Measurements from ENCODE around the gene RTP5.

The RTP5 gene

DNA sequence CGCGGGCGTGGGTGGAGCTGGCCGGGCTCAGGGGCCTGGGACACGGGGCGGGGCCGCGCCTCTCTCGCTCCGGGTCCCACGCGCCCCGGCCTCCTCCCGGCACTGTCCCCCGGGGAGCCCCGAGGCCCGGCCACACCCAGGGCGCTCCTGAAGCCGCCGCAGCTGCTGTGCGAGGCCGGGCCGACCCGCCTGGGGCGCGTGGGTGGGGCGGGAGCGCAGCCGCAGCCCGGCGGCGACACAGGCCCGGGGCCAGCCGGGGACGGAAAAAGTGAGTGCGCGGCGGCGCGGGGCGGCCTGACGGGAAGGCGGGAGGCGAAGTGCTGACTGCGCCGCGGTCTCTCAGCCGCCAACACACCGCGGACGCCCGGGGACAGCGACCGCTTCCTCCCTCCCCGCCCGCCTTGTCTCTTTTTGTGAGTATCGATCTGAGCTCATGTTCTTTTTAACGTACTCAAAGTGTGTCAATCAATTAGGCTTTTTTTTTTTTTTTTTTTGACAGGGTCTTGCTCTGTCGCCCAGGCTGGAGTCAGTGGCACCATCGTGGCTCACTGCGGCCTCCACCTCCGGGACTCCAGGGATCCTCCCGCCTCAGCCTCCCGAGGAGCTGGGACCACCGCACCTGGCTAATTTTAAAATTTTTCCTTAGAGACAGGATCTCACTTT lies 25.3 kb upstream of the RTP5 start:
- peak in 3 of 4 experiments; percentile 34 to 49 (median 48) for DNase-seq

DNA sequence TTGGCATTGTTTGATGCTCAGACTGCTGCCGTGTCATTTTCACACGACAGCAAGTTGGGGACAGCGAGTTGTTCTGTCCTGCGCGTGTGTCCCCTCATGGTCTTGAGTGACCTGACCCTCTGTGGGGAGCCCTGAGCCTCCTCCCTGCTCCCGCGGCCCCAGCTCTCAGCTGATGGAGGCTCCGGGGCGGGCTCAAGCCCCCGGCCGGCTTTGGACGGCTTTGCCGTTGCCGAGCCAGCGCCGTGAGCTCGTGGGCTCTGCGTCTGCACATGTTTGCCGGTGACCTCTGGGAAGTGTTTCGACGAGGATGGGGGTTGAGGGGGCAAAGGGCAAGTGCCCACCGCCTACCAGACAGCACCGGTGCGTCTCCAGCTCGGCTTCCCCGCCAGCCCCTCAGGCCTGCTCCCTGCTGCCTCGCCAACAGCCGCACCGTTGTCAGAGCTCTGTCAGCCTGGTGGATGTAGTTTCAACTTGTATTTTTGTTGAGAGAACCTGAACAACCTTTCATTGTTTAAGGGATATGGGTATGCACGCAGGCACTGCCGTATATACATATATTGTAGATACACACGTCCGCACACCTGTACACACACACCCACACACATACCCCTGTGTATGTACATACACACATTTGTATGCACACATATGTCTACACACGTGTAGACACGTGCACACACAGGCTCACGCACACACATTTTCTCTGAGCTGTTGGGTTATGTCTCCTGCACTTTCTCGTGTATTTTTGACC lies 24.5 kb upstream of the RTP5 start:
- no peak for DNase-seq

DNA sequence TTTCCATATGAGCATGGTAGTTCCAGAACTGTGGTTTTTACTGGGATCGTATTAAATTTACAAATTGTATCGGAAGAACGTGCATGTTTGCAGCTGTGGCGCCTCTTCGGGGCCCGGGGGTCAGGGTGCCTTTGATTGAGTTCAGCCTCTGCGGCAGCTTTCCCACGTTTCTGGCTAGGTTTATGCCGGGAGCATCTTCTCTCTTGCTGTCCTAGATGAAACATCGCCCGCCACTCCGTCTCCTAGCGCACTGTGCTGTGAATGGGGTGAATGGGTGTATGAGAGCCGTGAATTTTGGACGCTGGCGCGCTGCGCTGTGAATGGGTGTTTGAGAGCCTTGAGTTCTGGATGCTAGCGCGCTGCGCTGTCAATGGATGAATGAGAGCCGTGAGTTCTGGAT lies 23.1 kb upstream of the RTP5 start:
- DNase-seq: no peak

DNA sequence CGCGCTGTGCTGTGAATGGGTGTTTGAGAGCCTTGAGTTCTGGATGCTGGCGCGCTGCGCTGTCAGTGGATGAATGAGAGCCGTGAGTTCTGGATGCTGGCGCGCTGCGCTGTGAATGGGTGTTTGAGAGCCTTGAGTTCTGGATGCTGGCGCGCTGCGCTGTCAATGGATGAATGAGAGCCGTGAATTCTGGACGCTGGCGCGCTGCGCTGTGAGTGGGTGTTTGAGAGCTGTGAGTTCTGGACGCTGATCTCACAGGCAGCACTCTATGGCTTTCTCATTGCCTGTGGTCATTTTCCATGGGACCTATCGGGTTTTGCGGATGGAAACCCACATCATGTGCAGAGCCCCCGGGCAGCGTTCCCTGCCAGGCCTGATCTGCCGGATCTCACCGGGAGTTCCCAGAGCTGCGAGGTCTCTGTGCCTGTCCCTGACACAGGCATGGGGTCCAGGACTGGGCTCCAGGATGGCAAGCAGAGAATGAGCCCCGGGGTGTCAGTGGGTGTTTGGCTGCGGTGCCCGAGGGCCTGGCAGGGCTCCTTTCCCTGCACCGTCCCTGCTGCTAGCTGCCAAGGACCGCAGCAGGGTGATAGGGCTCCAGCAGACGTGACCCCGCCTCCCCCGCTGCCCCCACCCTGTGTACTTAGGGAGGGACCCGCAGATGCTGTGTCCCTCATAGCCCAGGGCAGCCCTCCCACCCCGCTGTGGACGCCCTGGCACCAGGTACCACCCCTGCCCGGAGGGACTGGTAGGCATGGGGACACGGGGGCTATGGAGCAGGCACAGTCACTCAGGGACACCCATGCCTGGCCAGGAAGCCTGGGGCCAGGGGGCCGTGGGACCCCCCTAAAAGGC lies 20.5 kb upstream of the RTP5 start:
- no peak for DNase-seq

DNA sequence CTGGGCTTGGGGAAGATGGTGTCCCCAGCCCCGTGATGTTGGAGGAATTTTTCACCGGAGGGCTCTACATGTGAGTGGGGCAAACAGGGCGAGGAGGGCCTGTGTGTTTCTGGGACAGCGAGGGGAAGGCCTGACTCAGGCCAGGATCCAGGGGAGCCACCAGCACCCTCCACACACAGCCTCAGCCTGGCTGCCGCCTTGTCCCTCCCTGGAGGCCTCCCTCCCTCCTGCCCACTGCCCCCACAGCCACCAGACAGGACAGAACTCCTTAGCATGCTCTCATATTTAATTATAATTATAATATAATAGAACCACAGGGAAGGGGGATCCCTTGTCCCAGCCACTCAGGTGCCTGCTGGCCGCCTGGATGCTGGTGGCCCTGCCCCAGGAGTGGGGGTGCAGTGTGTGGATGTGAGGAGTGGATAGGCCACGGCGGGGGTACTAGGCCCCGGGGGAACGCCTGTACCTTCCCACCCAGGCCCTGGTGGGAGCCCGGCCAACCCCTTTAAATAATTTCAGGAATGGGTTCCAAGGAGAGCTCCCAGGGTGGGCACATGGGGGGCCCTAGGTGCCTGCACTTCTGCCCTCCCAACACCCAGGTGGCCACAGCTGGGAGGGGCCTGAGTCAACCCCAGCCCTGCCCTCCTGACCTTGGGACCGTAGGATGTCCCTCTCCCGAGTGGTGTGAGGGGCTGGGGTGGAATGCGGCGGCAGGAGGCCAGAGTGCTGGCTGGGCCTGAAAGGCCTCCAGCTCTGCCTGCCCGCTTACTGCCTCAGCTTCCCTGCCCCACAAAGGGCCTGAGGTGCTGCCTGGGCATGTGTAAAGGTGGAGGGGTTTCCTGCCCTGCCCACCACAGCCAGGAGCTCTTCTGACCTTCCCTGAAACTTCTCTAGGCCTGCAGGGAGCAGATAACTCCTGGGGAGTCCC lies 19.6 kb upstream of the RTP5 start:
- DNase-seq: no peak

DNA sequence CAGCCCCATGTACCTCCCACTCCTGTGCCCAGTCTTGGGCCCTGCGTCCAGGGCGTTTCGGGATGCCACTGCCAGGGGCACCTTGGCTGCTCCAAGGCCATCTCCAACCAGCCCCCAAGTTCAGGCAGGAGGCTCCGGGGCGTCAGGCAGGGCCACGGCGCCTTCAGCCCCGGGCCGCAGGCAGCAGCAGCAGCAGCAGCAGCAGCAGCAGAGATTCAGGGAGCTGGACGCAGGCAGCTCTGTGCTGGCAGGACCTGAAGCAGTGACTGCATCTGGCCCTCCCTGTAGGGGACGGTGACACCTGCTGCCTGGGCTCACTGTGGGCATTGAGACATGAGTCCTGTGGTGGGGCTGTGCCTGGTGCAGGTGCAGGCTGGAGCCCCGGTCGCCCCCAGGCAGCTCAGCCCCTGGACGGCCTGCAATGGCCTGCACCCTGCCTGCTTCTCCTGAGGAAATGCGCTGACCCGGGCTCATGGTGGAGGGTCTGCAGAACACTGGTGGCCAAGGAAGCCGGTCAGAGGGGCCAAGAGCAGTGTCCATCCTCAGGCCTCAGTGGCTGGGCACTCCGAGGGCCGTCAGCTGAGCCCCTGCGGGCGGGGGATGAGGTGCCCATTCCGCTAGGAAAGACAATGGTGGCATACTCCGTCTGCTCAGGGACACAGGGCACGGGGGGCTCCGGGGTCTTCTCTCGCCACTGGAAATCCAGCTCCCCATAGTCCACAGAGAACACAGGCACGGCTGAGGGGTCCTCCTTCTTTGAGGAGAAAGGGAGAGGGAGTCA lies 18.8 kb upstream of the RTP5 start:
- DNase-seq: no peak

DNA sequence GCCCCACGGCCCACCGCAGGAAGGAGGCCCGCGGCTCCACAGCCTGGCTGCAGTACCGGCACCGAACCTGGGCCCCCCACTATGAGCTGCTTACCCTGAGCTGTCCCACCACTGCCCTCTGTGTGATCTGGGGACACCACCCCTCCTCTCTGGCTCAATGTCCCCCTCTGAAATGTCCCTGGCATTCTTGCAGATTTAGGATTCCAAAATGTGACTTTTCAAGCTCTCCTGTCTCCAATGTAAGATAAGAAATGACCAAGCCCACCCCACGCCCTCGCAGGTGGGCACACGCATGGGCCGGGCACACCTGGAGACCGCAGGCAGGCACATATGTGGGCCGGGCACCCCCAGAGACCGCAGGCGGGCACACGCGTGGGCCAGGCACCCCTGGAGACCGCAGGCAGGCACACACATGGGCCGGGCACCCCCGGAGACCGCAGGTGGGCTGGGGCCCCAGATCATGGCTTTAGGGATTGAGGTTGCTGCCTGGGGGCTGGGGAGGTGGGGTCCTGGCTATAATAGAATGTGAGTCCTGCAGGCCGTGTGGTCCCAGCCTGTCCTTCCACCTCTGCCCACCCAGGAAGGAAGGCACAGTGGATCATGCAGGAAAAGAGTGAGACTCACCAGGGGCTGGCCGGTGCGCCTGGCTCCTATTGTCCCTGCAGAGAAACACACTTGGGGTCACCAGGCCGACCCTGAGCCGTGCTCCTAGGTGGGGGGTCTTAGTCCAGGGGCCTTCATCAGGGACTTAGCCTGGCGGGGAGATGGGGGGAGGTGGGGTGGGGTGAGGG lies 18.0 kb upstream of the RTP5 start:
- DNase-seq: no peak

DNA sequence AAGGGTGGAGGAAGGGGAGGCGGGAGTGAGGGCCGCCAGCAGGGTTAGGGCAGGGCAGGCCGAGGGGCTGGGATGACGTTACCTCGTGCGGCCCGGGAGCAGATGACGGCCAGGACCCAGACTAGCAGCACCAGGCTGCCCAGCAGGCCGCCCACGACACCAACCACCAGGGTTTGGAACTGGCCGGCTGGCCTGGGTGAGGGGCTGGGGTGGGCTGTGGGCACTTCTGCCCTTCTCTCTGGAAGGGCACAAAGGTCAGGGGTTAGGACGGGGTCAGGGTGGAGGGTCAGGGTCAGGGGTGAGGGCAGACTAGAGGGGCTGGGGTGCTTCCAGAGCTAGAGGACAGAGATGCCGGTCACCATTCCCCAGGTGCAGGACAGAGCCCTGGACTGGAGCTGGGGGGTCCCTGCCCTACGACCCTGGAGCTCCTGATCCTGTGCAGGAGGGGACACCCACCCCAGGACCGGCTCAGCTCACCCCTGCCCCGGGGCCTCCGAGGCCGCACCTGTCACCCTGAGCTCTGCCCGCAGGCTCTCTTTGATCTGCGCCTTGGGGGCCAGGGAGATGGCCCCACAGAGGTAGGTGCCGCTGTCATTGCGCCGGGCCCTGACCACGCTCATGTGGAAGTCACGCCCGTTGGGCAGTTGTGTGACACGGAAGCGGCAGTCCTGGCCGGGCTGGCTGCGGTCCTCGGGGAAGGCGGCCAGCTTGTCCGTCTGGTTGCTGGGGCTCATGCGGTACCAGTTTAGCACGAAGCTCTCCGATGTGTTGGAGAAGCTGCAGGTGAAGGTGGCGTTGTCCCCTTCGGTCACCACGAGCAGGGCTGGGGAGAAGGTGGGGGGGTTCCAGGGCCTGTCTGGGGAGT lies 17.2 kb upstream of the RTP5 start:
- DNase-seq: no peak

DNA sequence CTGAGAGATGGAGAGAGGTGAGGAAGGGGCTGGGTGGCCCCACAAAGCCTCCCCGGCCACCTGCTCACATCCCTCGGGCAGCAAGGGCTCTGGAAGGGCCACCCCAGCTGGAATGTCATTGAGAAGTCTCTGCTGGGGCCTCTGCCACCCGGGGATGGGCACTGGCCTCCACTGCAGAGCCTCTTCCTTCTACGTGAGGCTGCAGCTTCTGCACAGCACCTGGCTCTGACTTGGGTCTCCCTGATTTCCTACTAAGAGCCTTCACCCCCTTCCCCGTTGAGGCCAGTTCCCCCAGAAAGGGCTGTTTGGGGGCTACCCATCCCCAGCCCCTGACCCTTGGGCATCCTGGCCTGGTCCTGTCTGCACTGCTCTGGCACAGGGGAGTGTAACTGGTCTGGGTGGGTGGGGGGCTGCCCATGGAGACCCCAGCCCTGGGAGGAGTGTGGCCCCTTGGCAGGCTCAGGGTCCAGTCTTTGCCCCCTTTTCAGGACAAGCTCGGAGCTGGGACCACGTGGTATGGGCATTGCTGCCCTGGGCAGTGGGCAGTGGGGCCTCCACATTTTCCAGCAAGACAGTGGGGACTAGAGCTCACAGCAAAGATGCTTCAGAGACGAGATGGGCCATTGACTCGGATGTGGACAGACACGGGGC lies 16.4 kb upstream of the RTP5 start:
- no peak for DNase-seq

DNA sequence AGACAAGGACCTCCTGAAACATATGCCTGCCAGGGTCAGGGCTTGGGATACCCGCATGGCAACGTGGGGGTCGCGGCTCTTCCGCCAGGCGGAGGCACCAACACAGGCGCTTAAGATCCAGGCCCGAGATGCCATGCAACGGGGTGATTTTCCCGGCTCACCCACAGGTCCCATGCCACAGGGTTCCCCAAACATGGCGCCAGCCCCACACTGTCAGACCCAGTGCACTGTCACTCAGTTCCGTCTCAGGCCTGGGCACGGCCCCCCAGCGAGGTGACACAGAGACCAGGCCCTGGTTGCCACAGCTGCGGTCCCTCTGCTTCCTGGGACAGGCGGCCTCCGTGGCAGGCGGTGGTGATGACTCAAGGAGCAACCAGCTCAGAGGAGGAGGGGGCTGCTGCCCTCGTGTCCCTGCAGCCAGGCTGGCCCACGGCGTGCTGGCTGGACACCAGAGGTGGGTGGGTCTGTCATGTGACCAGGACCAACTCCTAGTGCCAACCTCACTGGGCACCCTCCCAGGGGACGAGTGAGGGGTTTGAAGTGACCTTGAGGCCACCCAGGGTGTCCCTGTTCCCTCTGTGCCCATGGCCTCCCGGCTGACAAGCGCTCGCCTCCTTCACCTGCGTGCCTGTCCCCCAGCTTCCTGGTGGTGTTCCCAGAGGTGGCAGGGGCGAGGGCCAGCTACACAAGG lies 15.7 kb upstream of the RTP5 start:
- DNase-seq: no peak

DNA sequence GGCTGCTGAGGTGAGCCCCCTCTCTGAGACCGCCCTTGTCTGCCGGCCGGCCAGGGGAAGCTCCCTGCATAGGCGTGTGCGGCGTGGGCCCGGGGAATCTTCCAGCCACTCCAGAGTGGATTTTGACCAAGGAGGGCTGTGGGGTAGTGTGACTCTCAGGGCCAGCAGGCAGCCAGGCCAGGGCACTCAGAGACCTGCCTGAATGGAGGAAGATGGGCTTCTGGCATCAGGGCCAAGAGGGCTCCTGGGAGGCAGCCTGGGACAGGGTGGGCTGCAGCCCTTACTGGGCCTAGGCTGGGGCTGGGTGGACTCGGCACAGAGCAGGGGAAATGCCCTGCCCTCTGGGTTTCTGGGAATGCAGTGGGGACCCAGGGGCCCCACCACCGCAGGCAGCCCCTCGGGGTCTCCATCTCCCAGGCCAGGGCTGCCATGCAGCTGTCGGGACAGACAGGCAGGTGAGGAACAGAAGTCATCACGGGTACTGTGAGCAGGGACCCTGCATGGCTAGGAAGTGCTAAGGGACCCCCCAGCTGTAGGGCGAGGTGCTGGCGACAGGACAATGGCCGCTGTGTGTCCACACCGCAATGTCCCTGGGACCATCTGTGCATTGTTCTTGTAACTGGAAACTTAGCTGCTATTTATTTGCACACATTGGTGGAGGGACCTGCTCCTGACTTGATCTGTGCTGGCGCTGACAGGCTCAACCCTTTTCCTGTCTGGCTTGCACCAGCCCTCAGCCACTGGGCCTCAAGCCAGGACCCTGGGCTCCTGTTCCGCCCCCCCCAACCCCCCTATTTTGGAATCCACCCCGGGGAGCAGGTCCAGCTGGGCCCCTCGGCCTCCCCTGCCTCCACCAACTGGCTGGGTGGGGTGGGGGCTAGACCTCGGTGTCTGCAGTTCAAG lies 14.9 kb upstream of the RTP5 start:
- no peak for DNase-seq

DNA sequence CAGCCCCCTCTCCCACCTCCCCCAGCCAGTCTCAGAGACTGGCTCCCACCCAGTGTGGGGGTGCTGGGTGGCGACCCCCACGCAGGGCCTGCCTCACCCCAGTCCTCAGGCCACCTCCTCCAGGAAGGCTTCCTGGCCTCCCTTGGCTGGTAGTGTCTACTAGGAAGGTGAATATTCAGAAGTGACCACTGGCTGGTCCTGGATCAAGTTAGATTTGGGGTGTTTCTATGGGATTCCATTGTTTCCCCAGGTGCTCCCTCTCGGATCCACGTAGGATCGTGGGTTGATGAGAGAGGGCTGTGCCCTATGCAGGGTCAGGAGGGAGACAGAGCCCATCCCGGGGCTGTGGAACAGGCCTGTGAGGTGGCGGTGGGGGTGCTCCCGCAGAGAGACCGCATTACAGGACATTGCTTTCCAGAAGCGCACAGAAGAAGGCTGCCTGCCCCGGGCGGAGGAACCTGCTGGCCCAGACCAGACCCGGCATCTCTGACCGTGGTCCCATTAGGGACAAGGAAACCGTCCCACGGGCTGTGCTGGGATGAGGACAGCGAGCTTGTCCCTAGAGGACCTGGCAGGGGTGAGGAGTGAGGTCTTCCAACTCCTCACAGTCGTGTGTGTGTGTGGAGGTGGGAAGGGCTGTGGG lies 14.2 kb upstream of the RTP5 start:
- DNase-seq: no peak

DNA sequence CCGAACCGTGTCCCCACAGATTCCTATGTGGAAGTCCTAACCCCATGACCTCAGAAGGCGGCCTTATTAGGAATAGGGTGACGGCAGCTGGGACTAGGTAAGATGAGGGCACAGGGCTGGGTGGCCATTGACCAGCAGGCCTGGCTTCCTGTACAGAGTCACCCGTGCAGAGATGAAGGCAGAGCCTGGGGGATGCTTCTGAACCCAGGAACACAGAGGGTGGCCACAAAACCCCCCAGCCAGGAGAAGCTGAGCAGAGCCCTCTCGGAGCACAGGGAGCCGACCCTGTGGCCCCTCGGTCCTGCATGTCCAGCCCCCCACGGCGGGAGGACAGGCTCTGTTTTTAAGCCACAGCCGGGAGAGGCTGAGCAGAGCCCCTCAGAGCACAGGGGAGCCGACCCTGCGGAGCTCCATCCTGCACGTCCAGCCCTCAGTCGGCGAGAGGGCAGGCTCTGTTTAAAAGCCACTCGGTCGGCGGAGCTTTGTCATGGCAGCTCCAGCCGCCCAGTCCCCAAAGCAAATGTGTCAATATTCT lies 13.6 kb upstream of the RTP5 start:
- no peak for DNase-seq

DNA sequence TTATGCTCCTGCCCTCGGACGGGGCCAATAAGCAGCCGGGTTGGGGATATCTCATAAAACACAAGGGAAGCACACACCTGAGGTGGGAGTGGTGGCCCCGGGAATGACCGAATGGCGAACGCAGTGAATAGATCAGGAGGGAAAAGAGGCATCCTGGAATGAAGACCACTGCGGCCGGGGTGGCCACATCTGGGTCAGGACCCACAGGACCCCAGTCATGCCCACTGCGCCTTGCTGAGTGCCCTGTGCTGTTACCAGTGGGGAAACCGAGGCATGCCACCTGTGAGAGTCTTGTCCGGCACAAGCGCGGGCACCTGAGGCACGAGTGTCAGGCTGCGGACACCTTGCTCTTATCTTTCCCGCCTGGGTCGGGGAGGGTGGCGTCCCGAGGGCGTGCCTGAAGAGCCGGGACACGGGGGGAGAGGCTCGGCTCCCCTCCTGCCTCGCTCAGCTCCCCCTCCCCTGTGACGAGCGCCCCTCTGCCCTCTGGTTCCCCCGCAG lies 12.4 kb upstream of the RTP5 start:
- no peak for DNase-seq

DNA sequence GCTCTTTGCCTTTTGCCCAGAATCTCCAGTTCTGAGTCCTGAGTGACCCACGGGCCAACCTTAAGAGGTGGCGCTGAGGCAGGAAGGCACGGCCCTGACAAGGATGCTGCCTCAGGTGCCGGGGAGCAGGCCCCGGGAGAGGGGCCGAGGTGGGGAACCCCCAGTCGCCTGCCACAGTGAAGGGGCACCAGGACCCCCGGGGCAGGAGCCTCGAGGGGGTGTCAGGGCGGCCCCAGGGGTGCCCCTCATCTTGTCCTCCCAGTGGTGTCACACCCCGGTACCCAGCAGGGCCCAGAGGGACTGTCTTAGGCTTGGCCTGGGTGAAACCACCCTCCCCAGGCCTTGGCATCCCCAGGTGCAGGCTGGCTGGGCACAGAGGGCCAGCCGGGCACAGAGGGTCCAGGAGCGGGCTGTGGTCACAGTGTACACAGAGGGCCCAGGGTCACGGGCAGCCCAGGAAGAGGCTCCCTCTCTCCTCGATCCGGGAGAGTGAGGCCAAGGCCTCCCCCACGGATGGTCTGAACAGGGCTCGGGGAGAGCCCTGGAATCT lies 11.9 kb upstream of the RTP5 start:
- DNase-seq: no peak

Measured in activated naive CD4-positive, alpha-beta T cell (primary cell).